ENCODE data around the gene COL4A1. TPM values are rescaled to one million over a fixed set of nuclear protein-coding genes. Genes with fewer than 3 reads are reported as not detected.
A peak's percentile ranks its signal among the peaks of the same experiment; 100 is the strongest.

COL4A1 gene
- total and polyA plus RNA-seq, 12 donors, result 83.3 to 342 (median 147) TPM

- peaks cover 0 to 15% (median 0%) of the 10 kb centered on the region in 9 donors for H3K36me3 ChIP-seq
- ATAC-seq (peak in 7 of 8 donors; percentile 14 to 59 (median 35)), DNase-seq (peak; percentile 52 to 68)
- H3K4me3 ChIP-seq, result peak overlapping the region in 7 of 10 donors; percentile 2 to 34 (median 25)
- no peaks in the 10 kb centered on the region for H3K9me3 ChIP-seq
- peaks cover 0 to 7% (median 0%) of the 10 kb centered on the region in 7 donors for H3K27me3 ChIP-seq
- 5 to 7% methylated on average over 14 of the region's 14 CpGs for WGBS, 2 donors
- no peak for TF ChIP-seq CTCF (IDR thresholded peaks at IDR 0.05)
- H3K4me1 ChIP-seq, result peaks cover 25 to 85% (median 66%) of the 10 kb centered on the region in 9 donors
- intact Hi-C loops (cut with DNase I), result loop anchor here in 2 of 10 donors (10.0 kb wide), 2 partner anchors 63 to 73 kb away; no protein-coding TSS in a partner anchor
- peak overlapping the region; percentile 63 to 96 (median 90) for H3K27ac ChIP-seq
These were observed 34.7 kb upstream of the COL4A1 start for GRCh38 chr13:110341445-110342244.

GRCh38 chr13:110340812-110341444, 34.0 kb upstream of the COL4A1 start:
- peaks cover 28 to 85% (median 70%) of the 10 kb centered on the region in 9 donors for H3K4me1 ChIP-seq
- peak in 1 of 9 donors; percentile 14 for TF ChIP-seq CTCF (IDR thresholded peaks at IDR 0.05)
- DNase-seq (peak; percentile 79 to 91), ATAC-seq (peak; percentile 57 to 85 (median 74))
- intact Hi-C loops (cut with DNase I), result loop anchor here in 2 of 10 donors (10.0 kb wide), 2 partner anchors 64 to 74 kb away; no protein-coding TSS in a partner anchor
- WGBS, 2 donors, result 9 to 18% methylated on average over 24 of the region's 24 CpGs
- peak overlapping the region; percentile 63 to 96 (median 90) for H3K27ac ChIP-seq
- H3K36me3 ChIP-seq, result peaks cover 0 to 15% (median 0%) of the 10 kb centered on the region in 9 donors
- H3K27me3 ChIP-seq, result peaks cover 0 to 7% (median 0%) of the 10 kb centered on the region in 7 donors
- H3K9me3 ChIP-seq, result no peaks in the 10 kb centered on the region
- peak overlapping the region in 7 of 10 donors; percentile 2 to 34 (median 25) for H3K4me3 ChIP-seq

- ATAC-seq, result no peak
- no peak for TF ChIP-seq CTCF (IDR thresholded peaks at IDR 0.05)
- Histone ChIP-seq H3K27ac (peak overlapping the region; percentile 63 to 96 (median 90)), H3K4me3 (peak overlapping the region in 4 of 10 donors; percentile 8 to 34 (median 28)), H3K36me3 (peaks cover 0 to 12% (median 0%) of the 10 kb centered on the region in 9 donors), H3K4me1 (peaks cover 28 to 91% (median 76%) of the 10 kb centered on the region in 9 donors), H3K27me3 (peaks cover 0 to 7% (median 0%) of the 10 kb centered on the region in 7 donors), H3K9me3 (no peaks in the 10 kb centered on the region)
- intact Hi-C loops (cut with DNase I), result loop anchor here in 3 of 10 donors (2.0 to 10.0 kb wide), 3 partner anchors 33 to 75 kb away; partner anchors contain the start of genes COL4A1 (in 1 of the 3) and COL4A2 (in 1 of the 3)
- 75 to 90% methylated on average over 9 of the region's 9 CpGs for WGBS, 2 donors
- DNase-seq, result no peak
These were observed 33.1 kb upstream of the COL4A1 start for GRCh38 chr13:110339975-110340550.

GRCh38 chr13:110339263-110339662, 32.3 kb upstream of the COL4A1 start:
- no peaks in the 10 kb centered on the region for H3K9me3 ChIP-seq
- ATAC-seq (no peak), DNase-seq (no peak)
- 60 to 65% methylated on average over 6 of the region's 6 CpGs for WGBS, 2 donors
- peaks cover 0 to 7% (median 0%) of the 10 kb centered on the region in 7 donors for H3K27me3 ChIP-seq
- peaks cover 28 to 99% (median 79%) of the 10 kb centered on the region in 9 donors for H3K4me1 ChIP-seq
- H3K36me3 ChIP-seq, result peaks cover 0 to 13% (median 0%) of the 10 kb centered on the region in 9 donors
- no peak for TF ChIP-seq CTCF (IDR thresholded peaks at IDR 0.05)
- intact Hi-C loops (cut with DNase I), result loop anchor here in 1 of 10 donors (2.0 kb wide), 1 partner anchor 32 kb away; the partner anchor contains the start of genes COL4A1 and COL4A2
- H3K27ac ChIP-seq, result peak overlapping the region; percentile 28 to 96 (median 84)
- H3K4me3 ChIP-seq, result no peak overlapping the region
